Brain microvascular endothelial cell (primary cell): ENCODE results near the gene TRAPPC2.

ENCODE experiments used
- DNase-seq: peaks from one replicate; pipeline ENCODE4 v3.0.0-alpha.2; 2020
- H3K27ac ChIP-seq: fragments of 250-450 bp; sonication (Bioruptor Pico); 2 replicates; pipeline ENCODE4 v1.5.1; 2020; ENCODE audit warnings: mild to moderate bottlenecking, moderate library complexity
- H3K27me3 ChIP-seq: fragments of 250-450 bp; sonication (Bioruptor Pico); replicated peaks from 2 replicates; pipeline ENCODE4 v1.5.1; 2020; ENCODE audit warnings: mild to moderate bottlenecking
- H3K36me3 ChIP-seq: fragments of 250-450 bp; sonication (Bioruptor Pico); replicated peaks from 2 replicates; pipeline ENCODE4 v1.5.1; 2020; ENCODE audit warnings: mild to moderate bottlenecking
- H3K4me3 ChIP-seq: 2 replicates; pipeline ENCODE4 v1.5.1; 2011; ENCODE audit warnings: low read depth, mild to moderate bottlenecking, control low read depth, low read length, moderate library complexity
- in situ Hi-C: cut with HindIII; loops from 2 replicates; pipeline ENCODE4 v1.10.0; 2017; ENCODE audit warnings: low sequenced_read_pairs, low pct_ligation_motif_present
- TF ChIP-seq, protein P1 (sequence below): IDR thresholded peaks from 2 replicates; pipeline ENCODE4 v1.5.1; 2011; ENCODE audit warnings: low read depth, mild to moderate bottlenecking, moderate library complexity, low read length, control low read depth, inconsistent platforms; ENCODE audit errors: missing control alignments

Gene TRAPPC2

DNA sequence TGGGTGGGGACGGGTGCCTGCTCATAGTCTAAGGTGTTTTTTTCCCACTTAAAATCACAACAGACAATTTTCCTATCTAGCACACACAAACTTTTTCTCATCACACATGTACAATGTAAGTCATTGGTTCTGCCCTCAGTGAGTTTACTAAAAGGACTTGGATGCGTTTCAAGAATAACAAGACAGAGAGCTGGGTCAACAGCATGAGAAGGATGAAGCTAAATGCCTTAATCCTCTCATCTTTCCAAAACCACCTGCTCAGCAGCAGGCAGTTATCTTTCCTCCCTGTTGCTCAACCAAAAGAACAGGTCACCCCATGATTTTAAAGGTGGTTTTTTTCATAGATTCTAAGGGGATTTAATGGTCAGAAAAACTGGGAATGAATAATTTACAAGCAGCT lies 40.3 kb upstream of the TRAPPC2 start:
- H3K36me3 ChIP-seq = peaks cover 3% of the 10 kb centered on the region
- in situ Hi-C loops = no loop called here
- no peak overlapping the region for H3K4me3 ChIP-seq
- TF ChIP-seq, protein P1, sequence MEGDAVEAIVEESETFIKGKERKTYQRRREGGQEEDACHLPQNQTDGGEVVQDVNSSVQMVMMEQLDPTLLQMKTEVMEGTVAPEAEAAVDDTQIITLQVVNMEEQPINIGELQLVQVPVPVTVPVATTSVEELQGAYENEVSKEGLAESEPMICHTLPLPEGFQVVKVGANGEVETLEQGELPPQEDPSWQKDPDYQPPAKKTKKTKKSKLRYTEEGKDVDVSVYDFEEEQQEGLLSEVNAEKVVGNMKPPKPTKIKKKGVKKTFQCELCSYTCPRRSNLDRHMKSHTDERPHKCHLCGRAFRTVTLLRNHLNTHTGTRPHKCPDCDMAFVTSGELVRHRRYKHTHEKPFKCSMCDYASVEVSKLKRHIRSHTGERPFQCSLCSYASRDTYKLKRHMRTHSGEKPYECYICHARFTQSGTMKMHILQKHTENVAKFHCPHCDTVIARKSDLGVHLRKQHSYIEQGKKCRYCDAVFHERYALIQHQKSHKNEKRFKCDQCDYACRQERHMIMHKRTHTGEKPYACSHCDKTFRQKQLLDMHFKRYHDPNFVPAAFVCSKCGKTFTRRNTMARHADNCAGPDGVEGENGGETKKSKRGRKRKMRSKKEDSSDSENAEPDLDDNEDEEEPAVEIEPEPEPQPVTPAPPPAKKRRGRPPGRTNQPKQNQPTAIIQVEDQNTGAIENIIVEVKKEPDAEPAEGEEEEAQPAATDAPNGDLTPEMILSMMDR = no peak
- H3K27ac ChIP-seq = no peak overlapping the region
- no peaks in the 10 kb centered on the region for H3K27me3 ChIP-seq
- DNase-seq = no peak

GRCh38 chrX:13770013-13770535 lies 35.7 kb upstream of the TRAPPC2 start:
- no peak overlapping the region for H3K4me3 ChIP-seq
- in situ Hi-C loops = no loop called here
- no peaks in the 10 kb centered on the region for H3K27me3 ChIP-seq
- no peak overlapping the region for H3K27ac ChIP-seq
- TF ChIP-seq, protein P1 = no peak
- peaks cover 6% of the 10 kb centered on the region for H3K36me3 ChIP-seq
- DNase-seq = no peak

DNA sequence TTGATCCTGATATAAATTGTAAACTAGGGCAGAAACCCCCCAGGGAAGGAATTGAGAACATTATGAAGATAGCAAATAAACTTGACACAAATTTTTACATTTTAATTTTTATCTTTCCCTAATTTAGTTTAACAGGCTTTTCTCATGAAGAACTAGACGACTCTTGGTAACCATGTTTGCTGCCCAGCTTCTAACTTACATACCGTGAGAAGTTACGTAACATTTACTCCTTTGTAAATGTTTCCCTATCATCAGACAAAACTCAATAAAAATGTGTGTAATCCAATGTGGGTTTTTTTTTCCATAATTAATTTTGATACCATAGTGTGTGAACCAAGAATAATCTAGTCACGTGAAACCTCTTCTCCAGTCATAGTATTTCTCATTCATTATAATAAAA lies 34.5 kb upstream of the TRAPPC2 start:
- no peak overlapping the region for H3K27ac ChIP-seq
- in situ Hi-C loops = no loop called here
- H3K4me3 ChIP-seq = no peak overlapping the region
- no peak for DNase-seq
- TF ChIP-seq, protein P1 = no peak
- no peaks in the 10 kb centered on the region for H3K27me3 ChIP-seq
- peaks cover 6% of the 10 kb centered on the region for H3K36me3 ChIP-seq

DNA sequence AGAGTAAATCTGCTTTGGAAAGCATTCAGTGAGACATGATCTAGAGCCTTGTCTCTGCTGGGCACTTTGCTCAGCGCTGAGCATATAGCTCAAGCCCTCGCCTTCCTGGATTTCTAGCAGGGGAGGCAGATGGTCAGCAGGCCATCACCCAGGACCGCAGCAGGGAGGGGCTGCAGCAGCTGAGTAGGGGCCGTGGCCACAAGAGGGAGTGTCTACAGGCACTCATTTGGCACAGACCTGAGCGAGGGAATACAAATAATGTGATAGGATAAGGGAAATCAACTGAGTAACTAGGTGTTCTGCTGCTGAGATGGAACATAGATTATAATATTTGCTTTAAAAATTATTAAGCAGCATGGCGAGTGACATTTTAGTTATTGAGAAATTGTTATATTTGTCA lies 30.3 kb upstream of the TRAPPC2 start:
- Histone ChIP-seq H3K27me3 (no peaks in the 10 kb centered on the region), H3K4me3 (no peak overlapping the region), H3K36me3 (peaks cover 7% of the 10 kb centered on the region), H3K27ac (no peak overlapping the region)
- TF ChIP-seq, protein P1 = peak; percentile 62
- peak; percentile 6 for DNase-seq
- in situ Hi-C loops = no loop called here

GRCh38 chrX:13764281-13764680 lies 29.9 kb upstream of the TRAPPC2 start:
- Histone ChIP-seq H3K36me3 (peaks cover 7% of the 10 kb centered on the region), H3K27me3 (no peaks in the 10 kb centered on the region), H3K4me3 (no peak overlapping the region), H3K27ac (no peak overlapping the region)
- TF ChIP-seq, protein P1 = no peak
- DNase-seq = no peak
- in situ Hi-C loops = no loop called here

- DNase-seq = no peak
- peaks cover 10% of the 10 kb centered on the region for H3K36me3 ChIP-seq
- in situ Hi-C loops = no loop called here
Measured at GRCh38 chrX:13763489-13763888, 29.1 kb upstream of the TRAPPC2 start.

More at GRCh38 chrX:13763489-13763888, 29.1 kb upstream of the TRAPPC2 start:
- Histone ChIP-seq H3K27ac (no peak overlapping the region), H3K27me3 (no peaks in the 10 kb centered on the region), H3K4me3 (no peak overlapping the region)
- TF ChIP-seq, protein P1 = no peak
